ENCODE measurements around the gene YIPF7.

The YIPF7 gene

GRCh38 chr4:44675366-44675765 is 23.9 kb upstream of the YIPF7 start:
- no peak overlapping the region for H3K4me3 ChIP-seq (ENCODE audit: low read depth, low read length)
- no peak for DNase-seq (ENCODE audit: low read depth)
- no peak for TF ChIP-seq CTCF (IDR thresholded peaks at IDR 0.05; ENCODE audit: insufficient read depth, low read depth, low read length, missing control alignments)

DNA sequence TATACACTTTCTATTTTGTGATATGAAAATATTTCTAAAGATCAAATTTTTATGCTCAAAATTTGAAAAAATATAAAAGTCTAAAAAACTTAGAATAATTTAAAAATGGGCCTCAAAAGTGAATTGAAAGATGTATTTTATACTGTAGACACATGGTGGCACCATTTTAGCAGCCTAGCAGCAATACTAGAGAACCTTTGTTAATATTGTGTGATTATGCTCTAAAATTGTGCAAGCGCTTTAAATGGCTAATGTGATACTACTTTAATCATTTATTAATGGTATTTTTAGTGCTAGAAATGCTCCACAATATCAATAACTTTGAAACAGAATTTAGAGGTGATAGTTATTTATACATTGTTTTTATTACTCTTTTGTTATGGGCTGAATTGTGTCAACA is 23.0 kb upstream of the YIPF7 start:
- no peak for DNase-seq (ENCODE audit: low read depth)
- H3K4me3 ChIP-seq (ENCODE audit: low read depth, low read length): no peak overlapping the region
- TF ChIP-seq CTCF (IDR thresholded peaks at IDR 0.05; ENCODE audit: insufficient read depth, low read depth, low read length, missing control alignments): no peak

- no peak overlapping the region for H3K4me3 ChIP-seq (ENCODE audit: low read depth, low read length)
- DNase-seq (ENCODE audit: low read depth): no peak
- no peak for TF ChIP-seq CTCF (IDR thresholded peaks at IDR 0.05; ENCODE audit: insufficient read depth, low read depth, low read length, missing control alignments)
Measured at GRCh38 chr4:44671636-44672035, 20.2 kb upstream of the YIPF7 start.

GRCh38 chr4:44670506-44671199 is 19.2 kb upstream of the YIPF7 start:
- no peak for DNase-seq (ENCODE audit: low read depth)
- no peak for TF ChIP-seq CTCF (IDR thresholded peaks at IDR 0.05; ENCODE audit: insufficient read depth, low read depth, low read length, missing control alignments)
- no peak overlapping the region for H3K4me3 ChIP-seq (ENCODE audit: low read depth, low read length)

- TF ChIP-seq CTCF (IDR thresholded peaks at IDR 0.05; ENCODE audit: insufficient read depth, low read depth, low read length, missing control alignments): no peak
- H3K4me3 ChIP-seq (ENCODE audit: low read depth, low read length): no peak overlapping the region
- DNase-seq (ENCODE audit: low read depth): no peak
Measured at GRCh38 chr4:44668526-44668925, 17.1 kb upstream of the YIPF7 start.

- no peak for DNase-seq (ENCODE audit: low read depth)
- no peak overlapping the region for H3K4me3 ChIP-seq (ENCODE audit: low read depth, low read length)
- no peak for TF ChIP-seq CTCF (IDR thresholded peaks at IDR 0.05; ENCODE audit: insufficient read depth, low read depth, low read length, missing control alignments)
Measured at GRCh38 chr4:44663539-44664263, 12.3 kb upstream of the YIPF7 start.

All from GM12865 (cell line).